Measurements from ENCODE around the gene PCARE. TPM values are rescaled to one million over a fixed set of nuclear protein-coding genes. Genes with fewer than 3 reads are reported as not detected.

Gene PCARE
- total RNA-seq, 2 donors from 2014 or later, result 0.09 TPM; not detected in 1

- DNase-seq, result no peak
- no peaks in the 10 kb centered on the region for H3K9me3 ChIP-seq (ENCODE audit: control insufficient read depth, low read length)
- no peaks in the 10 kb centered on the region for H3K36me3 Mint-ChIP-seq (ENCODE audit: low read depth)
These were observed 28.0 kb downstream of the PCARE start for GRCh38 chr2:29046321-29046720.

GRCh38 chr2:29044459-29044858 lies 29.9 kb downstream of the PCARE start:
- Mint-ChIP-seq H3K27ac (no peak overlapping the region), H3K4me1 (peaks cover 47% of the 10 kb centered on the region), H3K9me3 (no peaks in the 10 kb centered on the region), H3K27me3 (ENCODE audit: insufficient read depth) (no peaks in the 10 kb centered on the region), H3K4me3 (no peak overlapping the region), H3K36me3 (ENCODE audit: low read depth) (no peaks in the 10 kb centered on the region)
- DNase-seq, result no peak
- Histone ChIP-seq H3K36me3 (ENCODE audit: control insufficient read depth, insufficient read depth, low read length) (no peaks in the 10 kb centered on the region), H3K27ac (ENCODE audit: low read depth, low read length) (no peak overlapping the region), H3K9ac (ENCODE audit: extremely low read depth, low read length, poor library complexity, severe bottlenecking) (no peak overlapping the region), H3K4me3 (ENCODE audit: low read length) (no peak overlapping the region), H3K9me3 (ENCODE audit: control insufficient read depth, low read length) (no peaks in the 10 kb centered on the region), H3K27me3 (ENCODE audit: control insufficient read depth, insufficient read depth, low read length, poor library complexity, severe bottlenecking) (no peaks in the 10 kb centered on the region), H3K4me1 (ENCODE audit: control insufficient read depth, insufficient read depth, low read length) (peaks cover 13% of the 10 kb centered on the region)
- TF ChIP-seq CTCF (conservative IDR thresholded peaks at IDR 0.05), result no peak
- 92 to 100% methylated on average over 3 to 4 of the region's 4 CpGs for WGBS, 2 experiments (ENCODE audit: insufficient coverage in 1 of 2, insufficient read length in 1 of 2)

More at GRCh38 chr2:29046321-29046720, 28.0 kb downstream of the PCARE start:
- H3K27me3 Mint-ChIP-seq (ENCODE audit: insufficient read depth), result peaks cover 1% of the 10 kb centered on the region
- H3K36me3 ChIP-seq (ENCODE audit: control insufficient read depth, insufficient read depth, low read length), result no peaks in the 10 kb centered on the region
- no peaks in the 10 kb centered on the region for H3K9me3 Mint-ChIP-seq
- no peak overlapping the region for H3K9ac ChIP-seq (ENCODE audit: extremely low read depth, low read length, poor library complexity, severe bottlenecking)
- no peak overlapping the region for H3K4me3 Mint-ChIP-seq
- no peaks in the 10 kb centered on the region for H3K27me3 ChIP-seq (ENCODE audit: control insufficient read depth, insufficient read depth, low read length, poor library complexity, severe bottlenecking)
- H3K27ac Mint-ChIP-seq, result no peak overlapping the region
- no peak for TF ChIP-seq CTCF (conservative IDR thresholded peaks at IDR 0.05)
- peaks cover 20% of the 10 kb centered on the region for H3K4me1 ChIP-seq (ENCODE audit: control insufficient read depth, insufficient read depth, low read length)
- 97 to 100% methylated on average over 1 to 2 of the region's 2 CpGs for WGBS, 2 experiments (ENCODE audit: insufficient coverage in 1 of 2, insufficient read length in 1 of 2)
- H3K27ac ChIP-seq (ENCODE audit: low read depth, low read length), result no peak overlapping the region
- no peak overlapping the region for H3K4me3 ChIP-seq (ENCODE audit: low read length)
- H3K4me1 Mint-ChIP-seq, result peaks cover 55% of the 10 kb centered on the region

- Mint-ChIP-seq H3K36me3 (ENCODE audit: low read depth) (no peaks in the 10 kb centered on the region), H3K27ac (peak overlapping the region; percentile 27), H3K27me3 (ENCODE audit: insufficient read depth) (no peaks in the 10 kb centered on the region), H3K4me1 (peaks cover 42% of the 10 kb centered on the region), H3K4me3 (no peak overlapping the region), H3K9me3 (no peaks in the 10 kb centered on the region)
- Histone ChIP-seq H3K27ac (ENCODE audit: low read depth, low read length) (no peak overlapping the region), H3K4me3 (ENCODE audit: low read length) (no peak overlapping the region), H3K36me3 (ENCODE audit: control insufficient read depth, insufficient read depth, low read length) (no peaks in the 10 kb centered on the region), H3K9ac (ENCODE audit: extremely low read depth, low read length, poor library complexity, severe bottlenecking) (no peak overlapping the region), H3K9me3 (ENCODE audit: control insufficient read depth, low read length) (no peaks in the 10 kb centered on the region), H3K27me3 (ENCODE audit: control insufficient read depth, insufficient read depth, low read length, poor library complexity, severe bottlenecking) (no peaks in the 10 kb centered on the region), H3K4me1 (ENCODE audit: control insufficient read depth, insufficient read depth, low read length) (peaks cover 12% of the 10 kb centered on the region)
- DNase-seq, result no peak
- no peak for TF ChIP-seq CTCF (conservative IDR thresholded peaks at IDR 0.05)
- WGBS, 2 experiments (ENCODE audit: insufficient coverage in 1 of 2, insufficient read length in 1 of 2), result 88 to 97% methylated on average over 8 to 9 of the region's 9 CpGs
These were observed 31.7 kb downstream of the PCARE start for GRCh38 chr2:29042561-29043075.

Measured in endodermal cell (in vitro differentiated cells).